Ascending aorta (tissue), 2 donors: ENCODE data around the gene BEGAIN. TPM values are rescaled to one million over a fixed set of nuclear protein-coding genes. Genes with fewer than 3 reads are reported as not detected.

Source experiments
- DNase-seq, 2 donors: peaks; one replicate each; pipeline ENCODE4 v3.0.0-alpha.2; 2019; ENCODE audit warnings: low spot score in 2 of 2
- H3K27ac ChIP-seq, 2 donors: fragments of 200-600 bp; sonication (generic); one replicate each; pipeline ENCODE4 v1.5.1; 2016 to 2017; ENCODE audit warnings: mild to moderate bottlenecking in 1 of 2
- H3K27me3 ChIP-seq: fragments of 200-600 bp; sonication (generic); one replicate; pipeline ENCODE4 v1.5.1; 2017
- H3K36me3 ChIP-seq, 2 donors: fragments of 200-600 bp; sonication (generic); one replicate each; pipeline ENCODE4 v1.5.1; 2016
- H3K4me1 ChIP-seq, 2 donors: fragments of 200-600 bp; sonication (generic); one replicate each; pipeline ENCODE4 v1.5.1; 2016 to 2017; ENCODE audit warnings: mild to moderate bottlenecking in 1 of 2
- H3K4me3 ChIP-seq, 2 donors: fragments of 200-600 bp; sonication (generic); one replicate each; pipeline ENCODE4 v1.5.1; 2016 to 2017; ENCODE audit warnings: mild to moderate bottlenecking in 1 of 2
- H3K9me3 ChIP-seq, 2 donors: fragments of 200-600 bp; sonication (generic); one replicate each; pipeline ENCODE4 v1.5.1; 2016
- intact Hi-C: fragments of 100-400 bp; cut with DNase I; formaldehyde crosslinking; loops from one replicate; pipeline ENCODE4 v1.15.1; 2023
- total RNA-seq: library from RNA; depleted of rRNA; stranded (reverse); fragments of >200 nt; gene quantifications from one replicate; pipeline ENCODE4 v1.1.0, GENCODE V29; 2016
- TF ChIP-seq, protein P1 (sequence below), 3 experiments: fragments of 200-600 bp in 2 of 3; fragments of 450-650 bp in 1 of 3; sonication (generic) in 2 of 3; IDR thresholded peaks; one replicate each; pipeline ENCODE4 v1.5.1; 2016 to 2019; ENCODE audit warnings: antibody characterized with exemption in 3 of 3, mild to moderate bottlenecking in 1 of 3, moderate library complexity in 1 of 3

Gene BEGAIN
- total RNA-seq, 1 donor from 2014 or later = 5.9 TPM

DNA sequence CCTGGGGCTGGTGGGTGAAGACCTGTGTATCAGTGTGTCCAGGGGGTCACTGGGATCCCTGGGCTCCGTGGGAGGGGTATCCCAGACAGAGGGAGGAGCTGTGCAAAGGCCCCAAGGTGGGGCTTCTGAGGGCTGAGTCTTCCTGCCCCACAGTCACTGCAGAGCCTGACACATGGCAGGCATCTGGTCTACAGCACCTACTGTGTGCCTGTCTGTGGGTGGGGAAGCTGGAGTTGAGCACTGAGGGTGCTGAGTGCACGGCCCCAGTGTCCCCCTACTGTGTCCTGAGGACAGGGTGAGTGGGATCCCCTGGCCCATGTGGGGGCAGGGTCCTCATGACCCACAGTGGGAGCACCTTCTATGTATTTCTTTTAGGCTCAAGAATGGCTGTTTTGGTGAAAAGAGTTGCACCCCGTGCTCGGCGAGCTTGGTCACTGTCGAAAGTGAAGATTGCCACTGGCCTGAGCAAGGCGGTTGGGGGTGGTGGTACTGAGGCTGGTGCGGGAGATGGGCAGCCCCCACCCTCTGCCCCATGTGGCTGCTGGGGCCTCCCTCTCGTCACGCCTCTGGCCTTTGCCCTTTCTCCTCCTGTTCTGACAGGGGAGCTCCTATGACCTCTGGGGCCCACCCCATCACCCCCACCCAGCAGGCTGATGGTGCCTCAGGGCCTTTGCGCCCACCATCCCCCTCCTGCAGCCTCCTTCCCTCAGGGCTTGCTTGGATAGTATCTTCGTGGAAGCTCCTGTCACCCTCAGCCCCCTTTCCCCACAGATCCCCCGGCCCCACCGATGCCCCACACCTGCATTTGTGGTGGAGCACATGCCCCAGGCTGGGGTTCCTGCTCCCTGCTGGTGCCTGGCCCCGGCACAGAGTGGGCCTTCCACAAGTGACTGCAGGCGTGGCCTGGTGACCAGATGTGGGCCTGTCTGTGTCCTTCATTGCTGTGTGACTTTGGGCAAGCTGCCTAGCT is 55.8 kb downstream of the BEGAIN start:
- Histone ChIP-seq H3K4me3 (no peak overlapping the region), H3K9me3 (no peaks in the 10 kb centered on the region), H3K27me3 (no peaks in the 10 kb centered on the region), H3K36me3 (peaks cover 12 to 14% of the 10 kb centered on the region in 2 donors), H3K27ac (no peak overlapping the region), H3K4me1 (peaks cover 0 to 9% of the 10 kb centered on the region in 2 donors)
- TF ChIP-seq, protein P1, sequence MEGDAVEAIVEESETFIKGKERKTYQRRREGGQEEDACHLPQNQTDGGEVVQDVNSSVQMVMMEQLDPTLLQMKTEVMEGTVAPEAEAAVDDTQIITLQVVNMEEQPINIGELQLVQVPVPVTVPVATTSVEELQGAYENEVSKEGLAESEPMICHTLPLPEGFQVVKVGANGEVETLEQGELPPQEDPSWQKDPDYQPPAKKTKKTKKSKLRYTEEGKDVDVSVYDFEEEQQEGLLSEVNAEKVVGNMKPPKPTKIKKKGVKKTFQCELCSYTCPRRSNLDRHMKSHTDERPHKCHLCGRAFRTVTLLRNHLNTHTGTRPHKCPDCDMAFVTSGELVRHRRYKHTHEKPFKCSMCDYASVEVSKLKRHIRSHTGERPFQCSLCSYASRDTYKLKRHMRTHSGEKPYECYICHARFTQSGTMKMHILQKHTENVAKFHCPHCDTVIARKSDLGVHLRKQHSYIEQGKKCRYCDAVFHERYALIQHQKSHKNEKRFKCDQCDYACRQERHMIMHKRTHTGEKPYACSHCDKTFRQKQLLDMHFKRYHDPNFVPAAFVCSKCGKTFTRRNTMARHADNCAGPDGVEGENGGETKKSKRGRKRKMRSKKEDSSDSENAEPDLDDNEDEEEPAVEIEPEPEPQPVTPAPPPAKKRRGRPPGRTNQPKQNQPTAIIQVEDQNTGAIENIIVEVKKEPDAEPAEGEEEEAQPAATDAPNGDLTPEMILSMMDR (IDR thresholded peaks at IDR 0.05) = no peak
- intact Hi-C loops = no loop called here
- peak in 1 of 2 donors; percentile 61 for DNase-seq

DNA sequence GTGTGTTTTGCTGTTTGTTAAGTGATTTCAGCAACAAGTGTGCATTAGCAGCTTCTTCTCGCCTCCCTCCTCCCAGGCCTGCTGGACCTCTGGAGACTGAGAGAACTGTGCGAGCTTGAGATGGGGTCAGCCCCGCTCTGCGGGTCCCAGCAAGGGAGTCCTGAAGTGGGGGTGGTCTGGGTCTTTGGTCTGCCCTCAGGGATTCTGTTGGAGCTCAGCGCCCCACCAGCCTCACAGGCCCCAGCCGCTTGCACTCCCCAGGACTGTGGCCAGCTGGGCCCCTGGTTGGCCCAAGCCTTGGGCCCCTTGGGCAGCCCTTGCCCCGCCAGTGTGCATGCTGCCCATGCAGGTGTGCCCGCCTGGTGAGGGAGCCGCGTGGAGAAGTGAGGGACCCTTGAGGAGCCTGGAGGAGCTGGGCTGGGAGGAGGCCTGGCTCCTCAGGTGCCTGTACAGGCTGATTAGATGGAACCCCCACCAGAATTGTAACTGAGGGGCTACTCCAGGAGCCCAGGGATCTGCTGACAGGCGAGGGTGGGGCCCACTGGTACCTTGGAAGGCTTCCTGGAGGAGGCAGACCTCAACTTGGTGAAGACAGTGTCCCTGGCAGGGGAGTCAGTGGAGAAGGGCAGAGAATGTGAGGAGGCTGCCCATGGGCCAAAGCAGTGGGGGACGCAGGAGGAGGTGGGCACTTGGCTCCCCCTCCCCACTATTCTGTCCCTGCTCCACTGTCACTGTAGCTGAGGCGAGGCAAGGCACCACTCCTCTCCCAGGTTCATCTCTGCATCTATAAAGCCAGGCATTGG is 56.7 kb downstream of the BEGAIN start:
- intact Hi-C loops = no loop called here
- H3K27ac ChIP-seq = no peak overlapping the region
- no peaks in the 10 kb centered on the region for H3K27me3 ChIP-seq
- peaks cover 13 to 21% of the 10 kb centered on the region in 2 donors for H3K36me3 ChIP-seq
- TF ChIP-seq, protein P1 (IDR thresholded peaks at IDR 0.05) = no peak
- DNase-seq = no peak
- peaks cover 0 to 9% of the 10 kb centered on the region in 2 donors for H3K4me1 ChIP-seq
- no peak overlapping the region for H3K4me3 ChIP-seq
- no peaks in the 10 kb centered on the region for H3K9me3 ChIP-seq

DNA sequence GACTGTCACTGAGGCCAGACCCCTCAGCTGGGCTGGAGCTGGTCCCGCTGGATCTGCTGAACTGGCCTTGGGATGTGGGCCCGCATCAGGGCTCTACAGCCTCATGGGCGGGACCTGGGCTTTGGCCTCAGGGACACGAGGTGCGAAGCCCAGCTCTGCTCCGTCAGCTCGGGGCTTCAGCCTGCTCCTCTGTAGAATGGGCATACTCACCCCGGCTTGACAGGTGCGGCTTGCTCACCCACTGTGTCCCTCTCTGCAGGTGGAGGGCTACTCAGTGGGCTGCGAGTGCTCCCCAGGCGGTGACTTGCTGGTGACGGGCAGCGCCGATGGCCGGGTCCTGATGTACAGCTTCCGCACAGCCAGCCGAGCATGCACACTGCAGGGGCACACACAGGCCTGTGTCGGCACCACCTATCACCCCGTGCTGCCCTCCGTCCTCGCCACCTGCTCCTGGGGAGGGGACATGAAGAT is 57.6 kb downstream of the BEGAIN start:
- Histone ChIP-seq H3K27ac (no peak overlapping the region), H3K9me3 (no peaks in the 10 kb centered on the region), H3K27me3 (no peaks in the 10 kb centered on the region), H3K4me3 (no peak overlapping the region), H3K4me1 (peaks cover 0 to 9% of the 10 kb centered on the region in 2 donors), H3K36me3 (peaks cover 13 to 21% of the 10 kb centered on the region in 2 donors)
- DNase-seq = peak in 1 of 2 donors; percentile 62
- intact Hi-C loops = no loop called here
- TF ChIP-seq, protein P1 (IDR thresholded peaks at IDR 0.05) = no peak

DNA sequence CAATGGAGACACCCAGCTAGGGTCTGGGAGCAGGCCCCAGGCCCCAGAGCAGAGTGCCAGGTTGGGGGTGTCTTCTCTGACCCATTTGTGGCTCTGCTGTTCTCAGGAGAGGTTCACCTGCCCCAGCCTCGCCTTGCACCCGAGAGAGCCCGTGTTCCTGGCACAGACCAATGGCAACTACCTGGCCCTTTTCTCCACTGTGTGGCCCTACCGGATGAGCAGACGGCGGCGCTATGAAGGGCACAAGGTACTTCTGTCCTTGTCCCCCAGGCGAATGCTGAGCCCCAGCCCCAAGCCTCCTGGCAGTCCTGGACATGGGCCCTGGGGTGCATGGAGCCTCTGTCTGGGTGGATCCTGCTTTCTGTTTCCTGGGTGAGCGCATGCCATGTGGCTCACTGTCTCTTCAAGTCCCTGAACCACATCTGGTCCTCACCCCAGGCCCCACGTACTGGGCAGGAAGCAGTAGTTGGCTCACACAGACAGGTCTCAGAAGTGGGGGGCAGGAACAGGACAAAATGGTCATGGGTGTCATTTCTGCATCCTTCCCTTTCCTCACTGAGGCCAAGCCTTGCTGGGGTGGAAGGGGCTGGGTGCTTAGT is 58.2 kb downstream of the BEGAIN start:
- TF ChIP-seq, protein P1 (IDR thresholded peaks at IDR 0.05) = no peak
- Histone ChIP-seq H3K4me1 (peaks cover 0 to 9% of the 10 kb centered on the region in 2 donors), H3K27me3 (no peaks in the 10 kb centered on the region), H3K27ac (no peak overlapping the region), H3K9me3 (no peaks in the 10 kb centered on the region), H3K36me3 (peaks cover 13 to 21% of the 10 kb centered on the region in 2 donors), H3K4me3 (no peak overlapping the region)
- DNase-seq = no peak
- intact Hi-C loops = no loop called here

DNA sequence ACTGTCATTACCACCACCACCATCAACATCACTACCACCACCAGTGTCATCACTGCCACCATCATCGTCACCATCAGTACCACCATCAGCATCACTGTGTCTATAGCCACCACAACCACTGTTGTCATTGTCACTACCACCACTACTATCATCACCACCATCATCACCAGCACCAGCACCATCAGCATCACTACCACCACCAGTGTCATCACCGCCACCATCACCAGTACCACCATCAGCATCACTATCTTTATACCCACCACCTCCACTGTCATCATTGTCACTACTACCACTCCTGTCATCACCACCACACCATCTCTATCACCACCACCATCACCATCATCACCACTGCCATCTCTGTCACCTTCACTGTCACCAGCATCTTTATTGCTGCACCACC is 60.6 kb downstream of the BEGAIN start:
- Histone ChIP-seq H3K27me3 (no peaks in the 10 kb centered on the region), H3K9me3 (no peaks in the 10 kb centered on the region), H3K4me1 (no peaks in the 10 kb centered on the region), H3K36me3 (peaks cover 13 to 21% of the 10 kb centered on the region in 2 donors), H3K27ac (no peak overlapping the region), H3K4me3 (no peak overlapping the region)
- no peak for DNase-seq
- intact Hi-C loops = no loop called here
- TF ChIP-seq, protein P1 (IDR thresholded peaks at IDR 0.05) = no peak
